ENCODE data around the gene HEY2.

GRCh38 chr6:125738276-125738675 is 11.2 kb upstream of the HEY2 start:
- TF ChIP-seq CTCF (IDR thresholded peaks at IDR 0.05 in 8 of 11, conservative IDR thresholded peaks at IDR 0.05 in 3 of 11): no peak
- no peak for TF ChIP-seq POLR2A (IDR thresholded peaks at IDR 0.05)
- TF ChIP-seq POLR2AphosphoS5 (IDR thresholded peaks at IDR 0.05): no peak
